NOMO-1 (cell line): ENCODE measurements around the gene TLE4.
"Not testable (repeated sequence)": the region's sequence is repeated elsewhere in the genome, so short reads cannot be mapped to it uniquely, and the experiment has no call there.

Experiments
- DNase-seq, 2 experiments: peaks; one replicate each; lab custom pipeline; 2025; ENCODE audit not compliant: unreplicated experiment in 2 of 2; lab: John Stamatoyannopoulos, UW

TLE4 gene

GRCh38 chr9:79571309-79572031, at the start of gene TLE4:
TLE4 (plus strand) TSS chr9:79571965; CDS start chr9:79572791, 826 bp downstream.
- peak; percentile 94 to 97 for DNase-seq

GRCh38 chr9:79522793-79523192, 49.0 kb upstream of the TLE4 start:
- DNase-seq: no peak

DNA sequence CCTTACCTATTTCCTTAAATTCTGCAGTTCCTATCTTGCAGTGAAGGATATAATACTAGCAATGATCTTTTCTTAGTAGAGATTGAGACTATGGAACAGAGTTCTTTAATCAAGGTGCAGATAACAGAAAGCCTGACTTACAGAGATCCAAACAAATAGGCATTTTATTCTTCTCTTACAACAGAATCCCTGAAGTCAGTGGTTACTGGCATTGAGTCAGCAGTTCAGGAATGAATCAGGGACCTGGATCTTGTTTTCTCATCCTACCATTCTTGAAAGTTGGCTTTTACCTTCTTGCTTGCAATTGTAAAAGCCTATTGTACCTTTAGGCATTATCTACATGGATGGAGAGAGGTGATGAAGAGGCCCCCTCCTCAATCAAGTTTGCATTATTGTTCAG, 47.5 kb upstream of the TLE4 start:
- no peak for DNase-seq

- no peak for DNase-seq
Observed at GRCh38 chr9:79526149-79526672, 45.6 kb upstream of the TLE4 start.

- no peak for DNase-seq
Observed at GRCh38 chr9:79535534-79535933, 36.2 kb upstream of the TLE4 start.

DNA sequence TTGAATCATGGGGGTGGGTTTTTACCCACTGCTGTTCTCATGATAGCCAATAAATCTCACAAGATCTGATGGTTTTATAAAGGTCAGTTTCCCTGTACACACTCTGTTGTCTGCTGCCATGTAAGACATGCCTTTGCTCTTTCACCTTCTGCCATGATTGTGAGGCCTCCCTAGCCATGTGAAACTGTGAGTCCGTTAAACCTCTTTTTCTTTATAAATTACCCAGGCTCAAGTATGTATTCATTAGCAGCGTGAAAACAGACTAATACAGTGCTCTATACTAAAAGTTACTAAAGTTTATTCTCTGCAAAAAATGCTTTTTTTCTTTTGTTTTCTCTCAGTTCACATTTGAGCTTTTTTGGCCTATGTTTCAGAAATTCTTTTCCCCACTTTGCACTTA, 33.9 kb upstream of the TLE4 start:
- DNase-seq: no peak

DNA sequence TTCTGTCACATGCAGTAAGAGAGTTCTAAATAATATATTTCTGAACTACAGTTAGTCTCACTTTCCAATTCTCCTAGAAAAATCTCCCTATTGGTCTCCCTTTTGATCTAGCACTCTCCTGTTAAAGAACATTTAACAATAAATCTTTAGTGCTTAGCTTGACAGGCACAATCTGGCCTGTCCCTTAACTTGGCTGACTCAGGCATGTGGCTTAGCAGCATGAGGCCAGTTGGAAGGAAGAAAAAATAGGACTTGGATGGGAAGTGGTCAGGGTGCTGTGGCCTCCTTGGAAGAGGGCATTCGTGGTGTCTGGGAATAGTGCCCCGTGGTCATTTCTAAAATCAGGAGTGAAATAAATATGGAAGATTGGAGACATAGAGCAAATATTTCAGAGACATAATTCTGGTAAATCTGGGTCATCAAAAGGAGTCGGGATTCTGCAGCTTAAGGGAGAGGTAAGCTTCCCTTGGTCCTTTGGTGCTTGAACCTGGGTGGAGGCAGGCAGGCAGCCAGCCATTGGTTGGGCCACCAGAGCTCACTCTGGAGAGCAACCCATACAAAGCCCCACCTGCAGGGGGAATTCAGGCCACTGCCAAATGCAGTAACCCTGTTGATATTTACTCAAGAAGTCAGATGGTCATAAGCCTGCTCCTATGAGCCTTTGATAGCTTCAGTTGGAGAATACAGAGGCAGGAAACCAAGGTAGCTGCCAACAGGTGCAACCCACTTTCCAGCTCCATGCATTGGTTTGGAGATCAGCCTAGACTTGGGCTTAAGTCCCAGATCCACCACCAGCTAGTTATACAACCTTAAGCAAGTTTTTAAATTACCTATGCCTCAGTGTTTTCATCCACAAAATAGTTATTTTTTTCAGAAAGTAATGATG, 28.8 kb upstream of the TLE4 start:
- no peak for DNase-seq

- not testable (repeated sequence) for DNase-seq
Observed at GRCh38 chr9:79544375-79544774, 27.4 kb upstream of the TLE4 start.

- DNase-seq: no peak
Observed at GRCh38 chr9:79551586-79551985, 20.2 kb upstream of the TLE4 start.

DNA sequence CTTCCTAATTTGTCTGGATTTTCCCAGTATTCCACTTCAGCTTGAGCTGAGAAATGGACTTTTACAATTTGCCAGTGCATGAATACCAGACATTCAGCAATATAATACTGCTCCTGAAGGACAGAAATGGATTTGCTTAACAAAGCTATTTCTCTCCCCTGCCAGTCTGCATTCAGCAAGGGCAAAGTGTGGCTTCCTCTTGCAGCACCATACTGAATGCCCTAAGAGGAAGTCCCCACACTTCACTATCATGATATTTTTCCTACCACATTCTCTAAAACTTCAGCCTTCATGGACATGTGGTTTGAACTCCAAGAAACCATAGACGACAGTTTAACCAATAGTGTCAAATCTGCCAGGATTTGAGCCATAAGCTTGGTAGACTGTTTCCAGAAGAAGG, 19.8 kb upstream of the TLE4 start:
- DNase-seq: peak in 1 of 2 experiments; percentile 2

DNA sequence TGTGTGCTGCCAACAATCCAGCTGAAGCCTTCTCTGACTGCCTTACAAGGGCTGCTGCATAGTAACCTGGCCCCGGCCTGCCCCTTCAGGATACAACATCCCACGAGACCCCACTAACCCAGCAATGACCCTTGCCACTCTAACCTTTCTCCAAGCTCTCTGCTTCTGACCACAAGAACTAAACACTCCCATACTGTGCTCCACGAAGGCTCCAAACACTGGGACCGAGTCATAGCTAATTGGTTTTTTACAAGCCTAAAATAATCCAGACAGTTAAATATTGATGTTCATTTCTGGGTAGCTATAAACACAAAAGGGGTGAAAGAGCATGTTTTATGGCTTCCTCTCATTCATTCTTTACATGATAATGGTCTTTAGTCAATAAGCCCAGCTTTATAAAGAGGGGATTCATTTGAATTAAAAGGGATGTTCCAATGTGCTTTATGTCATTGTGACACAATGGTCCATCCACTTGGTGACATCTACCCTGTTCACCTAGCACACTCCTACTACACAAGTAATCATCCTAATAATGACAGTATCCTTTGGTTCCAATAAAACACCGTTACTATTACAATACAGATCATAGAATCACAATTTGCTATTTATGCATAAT, 16.2 kb upstream of the TLE4 start:
- no peak for DNase-seq

DNA sequence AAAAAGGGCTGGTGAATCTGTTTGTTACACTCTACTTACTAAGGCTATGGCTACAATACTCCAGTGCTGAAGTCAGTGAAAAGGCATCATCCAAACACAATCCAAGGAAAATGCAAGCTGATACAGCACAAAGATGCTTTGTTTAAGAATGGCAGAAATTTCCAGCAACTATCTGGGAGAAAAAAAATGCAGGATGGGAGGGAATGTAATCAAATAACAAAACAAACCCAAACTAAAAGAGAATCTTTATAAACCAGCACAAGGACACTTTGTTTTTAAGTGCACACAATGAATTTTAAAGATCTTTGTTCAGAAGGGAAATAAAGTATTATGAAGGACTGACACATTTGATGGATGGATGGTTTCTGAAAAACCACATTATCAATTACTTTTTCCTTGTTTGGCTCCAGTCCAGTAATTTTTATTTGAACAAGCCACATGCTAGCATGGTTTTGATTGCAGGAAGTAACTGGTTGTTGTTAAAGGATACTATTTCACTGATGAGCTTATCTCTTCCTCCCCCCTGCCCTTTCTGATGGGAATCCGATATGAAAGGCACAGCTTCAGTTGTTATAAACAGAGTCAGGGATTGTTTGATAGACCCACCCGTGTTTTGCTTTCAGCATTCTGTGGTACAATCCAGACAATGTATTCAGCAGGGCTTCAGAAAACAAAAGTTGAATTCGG, 12.1 kb upstream of the TLE4 start:
- DNase-seq: no peak

GRCh38 chr9:79562749-79563386, 8.9 kb upstream of the TLE4 start:
- DNase-seq: no peak

DNA sequence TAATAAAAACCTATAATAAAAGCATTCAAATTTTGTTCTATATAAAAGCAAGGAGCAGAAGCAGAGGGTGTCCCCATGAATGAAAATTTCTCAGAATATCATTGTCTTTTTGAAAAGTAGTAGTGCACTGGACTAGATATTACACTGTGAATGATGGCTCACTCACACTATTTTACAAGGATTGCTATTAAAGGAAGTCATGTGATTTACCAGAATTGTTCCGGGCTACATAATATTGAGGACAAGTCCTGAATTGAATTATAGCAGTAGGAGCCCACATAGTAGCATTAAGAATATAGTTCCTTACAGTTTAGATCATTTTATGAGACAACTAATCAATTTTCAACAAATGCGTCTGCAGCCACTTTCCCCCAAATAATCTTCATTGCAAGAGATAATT, 7.7 kb upstream of the TLE4 start:
- no peak for DNase-seq

DNA sequence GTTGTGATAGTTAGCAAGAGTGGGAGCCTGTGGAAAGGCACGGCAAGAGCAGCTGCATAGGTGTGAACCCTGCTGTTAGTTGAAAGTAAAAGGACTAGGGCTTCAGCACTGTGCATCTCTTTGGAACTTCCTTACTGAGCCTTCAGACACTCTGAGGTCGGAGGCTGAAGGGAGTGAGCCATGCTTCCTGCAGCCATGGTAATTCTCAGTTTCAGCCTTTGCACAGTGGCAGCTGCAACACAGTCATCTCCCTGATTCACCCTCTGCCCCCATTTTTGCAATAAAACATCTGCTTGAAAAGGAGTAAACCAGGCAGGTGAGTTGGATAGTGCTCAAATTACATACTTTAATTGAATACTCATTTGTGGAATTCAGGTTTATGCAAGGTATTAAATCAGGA, 6.5 kb upstream of the TLE4 start:
- DNase-seq: no peak

- DNase-seq: no peak
Observed at GRCh38 chr9:79567671-79568098, 4.1 kb upstream of the TLE4 start.

DNA sequence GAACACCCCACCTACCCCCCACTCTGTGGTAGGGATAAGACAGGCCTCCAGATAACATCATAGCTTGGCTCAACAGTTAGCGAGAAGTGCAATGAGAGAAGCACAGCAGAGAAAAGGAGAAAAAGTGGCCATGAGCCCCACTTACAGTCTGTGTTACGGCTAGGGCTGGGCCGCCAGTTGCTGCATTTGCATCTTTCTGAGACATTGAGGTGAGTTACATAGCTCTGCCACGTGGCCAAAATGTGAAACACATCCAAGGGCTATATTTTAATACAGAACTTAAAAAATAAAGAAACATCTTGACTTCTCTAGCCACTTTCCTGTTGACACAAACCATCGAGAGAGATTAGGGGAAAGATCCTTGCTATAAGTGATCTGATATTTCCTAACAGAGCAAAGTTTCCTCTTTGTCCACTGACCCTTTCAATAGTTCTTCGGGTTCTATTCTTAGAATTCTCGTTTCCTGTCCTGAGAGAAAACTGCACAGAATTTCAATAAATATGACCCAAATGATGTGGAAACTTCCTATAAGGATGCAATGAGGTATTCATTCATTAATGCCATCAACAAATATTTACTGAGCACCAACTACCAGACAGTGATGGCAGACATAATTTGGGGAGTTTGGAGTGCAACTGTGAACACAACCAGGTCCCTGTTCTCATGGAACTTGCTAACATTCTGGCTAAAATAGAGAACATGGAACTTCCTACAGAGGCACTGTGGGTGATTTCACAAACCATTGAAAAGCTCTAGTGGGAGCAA, 3.2 kb upstream of the TLE4 start:
- peak in 1 of 2 experiments; percentile 50 for DNase-seq

- DNase-seq: no peak
Observed at GRCh38 chr9:79569814-79570447, 1.8 kb upstream of the TLE4 start.
